KG1 (cell line): Measurements from ENCODE around the gene CNTLN.
"Not testable (repeated sequence)": the region's sequence is repeated elsewhere in the genome, so short reads cannot be mapped to it uniquely, and the experiment has no call there.

Experiments
- DNase-seq: peaks from one replicate; lab custom pipeline; 2025; lab: John Stamatoyannopoulos, UW

CNTLN gene

GRCh38 chr9:17318821-17319320 is 184.0 kb downstream of the CNTLN start:
- DNase-seq, result no peak

- DNase-seq, result no peak
Measured at GRCh38 chr9:17319864-17320263, 185.0 kb downstream of the CNTLN start.

- DNase-seq, result no peak
Measured at GRCh38 chr9:17322882-17323864, 188.3 kb downstream of the CNTLN start.

- DNase-seq, result no peak
Measured at GRCh38 chr9:17328331-17328730, 193.5 kb downstream of the CNTLN start.

GRCh38 chr9:17330097-17330496 is 195.3 kb downstream of the CNTLN start:
- no peak for DNase-seq

GRCh38 chr9:17332115-17332514 is 197.3 kb downstream of the CNTLN start:
- DNase-seq, result no peak

GRCh38 chr9:17339156-17339555 is 204.3 kb downstream of the CNTLN start:
- no peak for DNase-seq

- no peak for DNase-seq
Measured at GRCh38 chr9:17342696-17343095, 207.9 kb downstream of the CNTLN start.

- DNase-seq, result no peak
Measured at GRCh38 chr9:17349831-17350230, 215.0 kb downstream of the CNTLN start.

- not testable (repeated sequence) for DNase-seq
Measured at GRCh38 chr9:17354006-17354405, 219.2 kb downstream of the CNTLN start.

- no peak for DNase-seq
Measured at GRCh38 chr9:17361378-17361777, 226.5 kb downstream of the CNTLN start.

GRCh38 chr9:17367035-17367434 is 232.2 kb downstream of the CNTLN start:
- DNase-seq, result no peak

GRCh38 chr9:17380126-17380861 is 245.5 kb downstream of the CNTLN start:
- DNase-seq, result no peak

GRCh38 chr9:17387565-17387964 is 252.7 kb downstream of the CNTLN start:
- DNase-seq, result no peak

GRCh38 chr9:17389026-17389425 is 254.2 kb downstream of the CNTLN start:
- no peak for DNase-seq

GRCh38 chr9:17394881-17395510 is 260.2 kb downstream of the CNTLN start:
- no peak for DNase-seq

GRCh38 chr9:17397166-17397728 is 262.4 kb downstream of the CNTLN start:
- not testable (repeated sequence) for DNase-seq

GRCh38 chr9:17398350-17398749 is 263.5 kb downstream of the CNTLN start:
- no peak for DNase-seq

GRCh38 chr9:17401858-17402257 is 267.0 kb downstream of the CNTLN start:
- no peak for DNase-seq

- peak; percentile 1 for DNase-seq
Measured at GRCh38 chr9:17402309-17402708, 267.5 kb downstream of the CNTLN start.

- no peak for DNase-seq
Measured at GRCh38 chr9:17403539-17403938, 268.7 kb downstream of the CNTLN start.

- no peak for DNase-seq
Measured at GRCh38 chr9:17414986-17415385, 280.1 kb downstream of the CNTLN start.
